H1 (cell line): ENCODE data around the gene TRIM7. TPM values are rescaled to one million over a fixed set of nuclear protein-coding genes. Genes with fewer than 3 reads are reported as not detected.

ENCODE experiments used
- RXRA ChIP-seq: IDR thresholded peaks from 2 replicates; pipeline ENCODE4 v1.6.1; 2011; ENCODE audit warnings: low read depth, mild to moderate bottlenecking, low read length, moderate library complexity; ENCODE audit not compliant: insufficient read depth
- SAP30 ChIP-seq: fragments of 300-600 bp; sonication (generic); IDR thresholded peaks from 2 replicates; pipeline ENCODE4 v1.7.1; 2012; ENCODE audit warnings: low read length, moderate library complexity, mild to moderate bottlenecking, inconsistent platforms; ENCODE audit not compliant: insufficient read depth, insufficient replicate concordance
- SP1 ChIP-seq: IDR thresholded peaks from 2 replicates; pipeline ENCODE4 v1.6.1; 2011; ENCODE audit warnings: low read depth, low read length
- polyA plus RNA-seq, 7 experiments: library from polyadenylated mRNA; depleted of rRNA in 3 of 7; stranded (reverse) in 5 of 7; unstranded in 2 of 7; fragments of >200 nt in 5 of 7; fragments of 200-250 nt in 2 of 7; gene quantifications; 1 replicate in 5 of 7; 2 replicates in 1 of 7; 4 replicates in 1 of 7; pipeline versions ENCODE4 v1.2.1 to v1.2.3, GENCODE V29; 2011 to 2013; ENCODE audit warnings: missing spikeins in 2 of 7, mixed read lengths in 2 of 7
- total RNA-seq: library from RNA; stranded (reverse); fragmentation: NEBNext Ultra II Directional; extraction: Animal tissue kit (Norgen Biotek cat#: 25700); gene quantifications from 2 replicates; pipeline ENCODE4 v1.2.1, GENCODE V29; 2021

Gene TRIM7
- total and polyA plus RNA-seq, 2 of the 8 experiments (the other 6 are each of a cell fraction or from before 2014, with no cell fraction given): 0.36 to 0.47 TPM

DNA sequence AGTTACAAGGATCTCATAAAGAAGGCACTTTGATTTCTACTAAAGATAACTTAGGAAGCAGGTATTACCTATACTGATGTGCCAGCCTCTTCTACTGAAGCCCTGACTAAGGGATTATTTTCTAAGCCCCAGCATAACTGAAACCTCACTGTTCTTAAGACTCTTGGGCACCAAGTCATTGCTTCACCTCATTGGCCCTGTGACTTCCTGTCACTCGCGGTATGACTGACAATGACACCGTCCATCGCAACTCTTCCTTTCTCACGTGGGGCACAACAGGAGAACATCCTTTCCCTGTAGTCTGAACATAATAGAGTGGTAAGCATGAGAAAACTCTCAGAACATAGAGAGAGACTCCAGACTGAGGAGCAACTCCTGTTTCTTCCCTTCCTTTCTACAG lies 51.2 kb downstream of the TRIM7 start (continued):
- TF ChIP-seq SP1 (no peak), SAP30 (no peak), RXRA (no peak)
